Upper lobe of right lung (tissue), 1 donor: ENCODE data around the gene SNCAIP. TPM values are rescaled to one million over a fixed set of nuclear protein-coding genes. Genes with fewer than 3 reads are reported as not detected.

Experiments used
- ATAC-seq: fragments of 200-7000 bp; cut with Tn5 transposase; one replicate; pipeline ENCODE4 v1.9.1; 2020; ENCODE audit warnings: mild to moderate bottlenecking, moderate library complexity
- DNase-seq: peaks from one replicate; pipeline ENCODE4 v3.0.0-alpha.2; 2020
- H3K27ac ChIP-seq: fragments of 200-600 bp; one replicate; pipeline ENCODE4 v1.8.0; 2022
- H3K27me3 ChIP-seq: fragments of 200-600 bp; one replicate; pipeline ENCODE4 v1.8.0; 2022; ENCODE audit warnings: mild to moderate bottlenecking
- H3K36me3 ChIP-seq: fragments of 200-600 bp; one replicate; pipeline ENCODE4 v1.8.0; 2022
- H3K4me1 ChIP-seq: fragments of 200-600 bp; one replicate; pipeline ENCODE4 v1.8.0; 2022
- H3K4me3 ChIP-seq: fragments of 200-600 bp; one replicate; pipeline ENCODE4 v1.8.0; 2022; ENCODE audit warnings: mild to moderate bottlenecking
- H3K9me3 ChIP-seq: fragments of 200-600 bp; one replicate; pipeline ENCODE4 v1.8.0; 2022
- intact Hi-C: fragments of 100-400 bp; cut with DNase I; formaldehyde crosslinking; loops from one replicate; pipeline ENCODE4 v1.11.0; 2022
- total RNA-seq: library from RNA; stranded (reverse); fragmentation: NEBNext Ultra II Directional; extraction: Animal tissue kit (Norgen Biotek cat#: 25700); gene quantifications from one replicate; pipeline ENCODE4 v1.2.1, GENCODE V29; 2021
- TF ChIP-seq, protein P1 (sequence below): fragments of 200-600 bp; IDR thresholded peaks from one replicate; pipeline ENCODE4 v1.8.0; 2022; ENCODE audit warnings: antibody characterized with exemption
- donor health status: DM: no; HTN: yes; CAD: no; lungs with severe emphysema.

The SNCAIP gene
- total RNA-seq, 1 donor from 2014 or later = 4.0 TPM

DNA sequence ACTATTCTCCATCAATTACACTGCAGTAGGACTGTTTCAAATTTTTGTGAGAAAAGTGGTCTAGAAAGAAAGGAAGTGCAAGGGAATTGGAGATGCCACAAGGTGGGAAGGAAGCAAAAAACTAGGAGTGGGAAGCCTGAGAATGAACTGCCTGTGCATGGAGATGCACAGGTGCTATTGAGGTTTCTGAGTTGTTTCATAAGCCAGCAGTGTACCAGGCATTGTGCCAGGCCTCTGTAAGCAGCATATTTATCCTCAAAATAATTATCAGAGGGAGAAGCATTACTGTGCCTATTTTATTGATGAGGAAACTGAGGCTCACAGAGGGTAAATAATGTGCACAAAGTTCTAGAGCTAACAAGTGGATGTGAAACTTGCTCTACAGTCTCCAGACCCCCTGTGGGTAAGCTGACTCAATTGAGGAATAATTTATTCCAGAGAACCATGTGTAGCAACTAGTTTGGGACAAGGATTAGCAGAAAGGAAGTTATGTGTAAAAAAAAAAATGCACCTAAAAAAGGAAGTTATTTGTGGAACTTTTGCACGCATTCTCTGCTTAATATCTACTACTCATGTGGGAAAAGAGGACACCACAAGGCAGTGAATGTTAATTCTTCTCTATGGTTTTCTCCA lies 96.7 kb downstream of the SNCAIP start:
- ATAC-seq (no peak), DNase-seq (no peak)
- intact Hi-C loops = no loop called here
- Histone ChIP-seq H3K4me1 (no peaks in the 10 kb centered on the region), H3K9me3 (no peaks in the 10 kb centered on the region), H3K36me3 (no peaks in the 10 kb centered on the region), H3K4me3 (no peak overlapping the region), H3K27ac (no peak overlapping the region), H3K27me3 (no peaks in the 10 kb centered on the region)
- TF ChIP-seq, protein P1, sequence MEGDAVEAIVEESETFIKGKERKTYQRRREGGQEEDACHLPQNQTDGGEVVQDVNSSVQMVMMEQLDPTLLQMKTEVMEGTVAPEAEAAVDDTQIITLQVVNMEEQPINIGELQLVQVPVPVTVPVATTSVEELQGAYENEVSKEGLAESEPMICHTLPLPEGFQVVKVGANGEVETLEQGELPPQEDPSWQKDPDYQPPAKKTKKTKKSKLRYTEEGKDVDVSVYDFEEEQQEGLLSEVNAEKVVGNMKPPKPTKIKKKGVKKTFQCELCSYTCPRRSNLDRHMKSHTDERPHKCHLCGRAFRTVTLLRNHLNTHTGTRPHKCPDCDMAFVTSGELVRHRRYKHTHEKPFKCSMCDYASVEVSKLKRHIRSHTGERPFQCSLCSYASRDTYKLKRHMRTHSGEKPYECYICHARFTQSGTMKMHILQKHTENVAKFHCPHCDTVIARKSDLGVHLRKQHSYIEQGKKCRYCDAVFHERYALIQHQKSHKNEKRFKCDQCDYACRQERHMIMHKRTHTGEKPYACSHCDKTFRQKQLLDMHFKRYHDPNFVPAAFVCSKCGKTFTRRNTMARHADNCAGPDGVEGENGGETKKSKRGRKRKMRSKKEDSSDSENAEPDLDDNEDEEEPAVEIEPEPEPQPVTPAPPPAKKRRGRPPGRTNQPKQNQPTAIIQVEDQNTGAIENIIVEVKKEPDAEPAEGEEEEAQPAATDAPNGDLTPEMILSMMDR = no peak

DNA sequence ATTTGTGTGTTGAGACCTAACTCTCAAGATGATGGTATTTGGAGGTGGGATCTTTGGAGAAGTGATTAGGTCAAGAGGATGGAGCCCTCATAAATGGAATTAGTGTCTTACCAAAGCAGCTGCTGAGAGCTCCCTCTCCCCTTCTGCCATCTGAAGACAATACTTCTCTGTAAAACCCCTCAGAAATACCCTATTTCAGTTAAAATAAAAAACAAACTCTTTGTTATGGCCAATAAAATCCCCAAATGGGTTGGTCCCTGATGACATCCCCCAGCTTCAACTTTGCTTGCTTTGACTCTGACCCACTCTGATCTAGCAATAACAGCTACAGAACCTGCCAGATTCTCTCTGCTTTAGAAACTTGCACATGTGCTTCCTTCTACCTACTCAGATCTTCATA lies 100.9 kb downstream of the SNCAIP start:
- no peak overlapping the region for H3K27ac ChIP-seq
- no peaks in the 10 kb centered on the region for H3K4me1 ChIP-seq
- no peaks in the 10 kb centered on the region for H3K9me3 ChIP-seq
- TF ChIP-seq, protein P1 = no peak
- no peaks in the 10 kb centered on the region for H3K36me3 ChIP-seq
- no peak overlapping the region for H3K4me3 ChIP-seq
- ATAC-seq (no peak), DNase-seq (no peak)
- H3K27me3 ChIP-seq = no peaks in the 10 kb centered on the region
- intact Hi-C loops = no loop called here

DNA sequence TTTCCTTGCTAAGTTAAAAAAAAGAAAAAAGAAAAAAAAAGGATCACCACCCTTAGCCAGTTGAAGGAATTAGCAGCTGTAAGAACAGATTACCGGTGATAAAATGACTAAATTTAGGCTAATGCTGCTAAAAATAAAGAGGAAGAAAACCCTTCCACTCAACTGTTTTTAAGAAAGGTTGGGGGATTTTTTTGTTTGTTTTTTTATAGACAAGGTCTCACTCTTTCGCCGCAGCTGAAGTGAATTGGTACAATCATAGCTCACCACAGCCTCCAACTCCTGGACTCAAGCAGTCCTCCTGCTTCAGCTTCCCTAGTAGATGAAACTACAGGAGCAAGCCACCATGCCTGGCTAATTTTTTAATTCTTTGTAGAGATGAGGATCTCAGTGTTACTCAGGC lies 101.7 kb downstream of the SNCAIP start:
- no peak overlapping the region for H3K4me3 ChIP-seq
- intact Hi-C loops = no loop called here

DNA sequence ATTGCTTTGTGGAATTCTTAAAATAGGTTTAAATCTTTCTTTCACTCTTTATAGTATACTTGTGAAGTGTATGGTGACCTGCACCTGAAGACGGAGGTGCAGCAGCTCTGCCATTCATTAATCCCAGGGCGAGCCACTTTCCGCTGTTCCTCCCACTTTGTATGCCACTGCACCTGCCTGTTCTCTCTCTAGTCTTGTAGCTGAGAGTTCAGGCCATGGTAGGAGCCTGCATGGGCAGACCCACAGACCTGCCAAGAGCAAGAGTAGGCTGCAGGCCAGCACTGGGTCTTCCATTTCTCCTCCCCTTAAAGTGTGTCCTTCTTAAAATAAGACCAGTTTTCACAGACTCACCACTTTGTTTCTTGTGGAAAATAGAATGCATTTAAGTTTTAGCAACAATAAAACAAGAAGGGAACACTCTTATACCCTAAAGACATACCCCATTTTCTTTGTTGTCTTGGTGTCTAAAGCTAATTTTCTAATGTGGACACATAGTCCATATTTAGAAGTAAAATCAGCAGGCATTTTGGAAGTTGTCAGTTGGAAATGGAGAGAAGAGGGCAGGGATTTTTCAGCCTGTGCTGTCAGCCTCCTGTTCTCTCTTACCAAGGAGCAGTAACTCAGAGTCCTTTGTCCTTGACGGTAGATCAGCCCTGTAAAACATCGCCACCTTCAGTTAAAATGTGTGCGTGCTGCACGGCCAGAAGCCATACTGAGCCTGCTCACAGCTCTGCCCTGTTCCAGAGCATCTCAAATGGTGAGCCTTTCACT lies 103.2 kb downstream of the SNCAIP start:
- Histone ChIP-seq H3K27me3 (no peaks in the 10 kb centered on the region), H3K4me1 (no peaks in the 10 kb centered on the region), H3K36me3 (no peaks in the 10 kb centered on the region), H3K27ac (no peak overlapping the region), H3K4me3 (no peak overlapping the region), H3K9me3 (no peaks in the 10 kb centered on the region)
- DNase-seq (no peak), ATAC-seq (peak; percentile 93)
- intact Hi-C loops = no loop called here
- TF ChIP-seq, protein P1 = peak; percentile 58

More for the DNA sequence above, 101.7 kb downstream of the SNCAIP start:
- Histone ChIP-seq H3K9me3 (no peaks in the 10 kb centered on the region), H3K4me1 (no peaks in the 10 kb centered on the region), H3K27me3 (no peaks in the 10 kb centered on the region), H3K36me3 (no peaks in the 10 kb centered on the region), H3K27ac (no peak overlapping the region)
- ATAC-seq (no peak), DNase-seq (no peak)
- TF ChIP-seq, protein P1 = no peak

DNA sequence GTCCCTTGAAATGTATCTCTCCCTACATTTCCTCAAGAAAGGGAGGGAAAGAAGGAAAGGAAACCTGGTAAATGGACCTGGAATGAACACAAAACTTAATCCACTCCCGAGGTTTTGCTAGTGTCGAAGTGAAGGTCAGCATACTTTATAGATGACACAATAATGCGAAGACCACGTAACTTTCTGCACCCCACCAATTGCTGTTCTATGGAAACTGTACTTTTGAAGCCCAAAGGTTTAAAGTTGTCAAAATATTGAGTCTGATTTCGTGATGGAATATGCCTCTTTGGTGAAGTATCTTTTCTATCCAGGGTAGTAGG lies 103.7 kb downstream of the SNCAIP start:
- Histone ChIP-seq H3K27ac (no peak overlapping the region), H3K4me3 (no peak overlapping the region), H3K4me1 (no peaks in the 10 kb centered on the region), H3K27me3 (no peaks in the 10 kb centered on the region), H3K9me3 (no peaks in the 10 kb centered on the region), H3K36me3 (no peaks in the 10 kb centered on the region)
- TF ChIP-seq, protein P1 = no peak
- ATAC-seq = no peak
- intact Hi-C loops = no loop called here
- DNase-seq = no peak
